LNCAP (cell line): ENCODE results near the gene MICAL3.

Experiments
- CTCF ChIP-seq: fragments of 450-650 bp; IDR thresholded peaks from 2 replicates; pipeline ENCODE4 v1.5.1; 2017; ENCODE audit warnings: mild to moderate bottlenecking

Gene MICAL3

GRCh38 chr22:17844150-17844549 is 180.2 kb downstream of the MICAL3 start:
- TF ChIP-seq CTCF: no peak

GRCh38 chr22:17842386-17842785 is 182.0 kb downstream of the MICAL3 start:
- no peak for TF ChIP-seq CTCF

GRCh38 chr22:17841836-17842235 is 182.5 kb downstream of the MICAL3 start:
- no peak for TF ChIP-seq CTCF

GRCh38 chr22:17838180-17838865 is 186.0 kb downstream of the MICAL3 start:
- TF ChIP-seq CTCF: no peak

GRCh38 chr22:17836992-17837742 is 187.2 kb downstream of the MICAL3 start:
- no peak for TF ChIP-seq CTCF

- no peak for TF ChIP-seq CTCF
Observed at GRCh38 chr22:17835256-17835655, 189.1 kb downstream of the MICAL3 start.

- TF ChIP-seq CTCF: no peak
Observed at GRCh38 chr22:17833489-17833888, 190.9 kb downstream of the MICAL3 start.
